Measurements from ENCODE around the gene CNOT3. TPM values are rescaled to one million over a fixed set of nuclear protein-coding genes. Genes with fewer than 3 reads are reported as not detected.
A peak's percentile ranks its signal among the peaks of the same experiment; 100 is the strongest.

CNOT3 gene
- total RNA-seq, 1 donor from 2014 or later, result 95.5 TPM

DNA sequence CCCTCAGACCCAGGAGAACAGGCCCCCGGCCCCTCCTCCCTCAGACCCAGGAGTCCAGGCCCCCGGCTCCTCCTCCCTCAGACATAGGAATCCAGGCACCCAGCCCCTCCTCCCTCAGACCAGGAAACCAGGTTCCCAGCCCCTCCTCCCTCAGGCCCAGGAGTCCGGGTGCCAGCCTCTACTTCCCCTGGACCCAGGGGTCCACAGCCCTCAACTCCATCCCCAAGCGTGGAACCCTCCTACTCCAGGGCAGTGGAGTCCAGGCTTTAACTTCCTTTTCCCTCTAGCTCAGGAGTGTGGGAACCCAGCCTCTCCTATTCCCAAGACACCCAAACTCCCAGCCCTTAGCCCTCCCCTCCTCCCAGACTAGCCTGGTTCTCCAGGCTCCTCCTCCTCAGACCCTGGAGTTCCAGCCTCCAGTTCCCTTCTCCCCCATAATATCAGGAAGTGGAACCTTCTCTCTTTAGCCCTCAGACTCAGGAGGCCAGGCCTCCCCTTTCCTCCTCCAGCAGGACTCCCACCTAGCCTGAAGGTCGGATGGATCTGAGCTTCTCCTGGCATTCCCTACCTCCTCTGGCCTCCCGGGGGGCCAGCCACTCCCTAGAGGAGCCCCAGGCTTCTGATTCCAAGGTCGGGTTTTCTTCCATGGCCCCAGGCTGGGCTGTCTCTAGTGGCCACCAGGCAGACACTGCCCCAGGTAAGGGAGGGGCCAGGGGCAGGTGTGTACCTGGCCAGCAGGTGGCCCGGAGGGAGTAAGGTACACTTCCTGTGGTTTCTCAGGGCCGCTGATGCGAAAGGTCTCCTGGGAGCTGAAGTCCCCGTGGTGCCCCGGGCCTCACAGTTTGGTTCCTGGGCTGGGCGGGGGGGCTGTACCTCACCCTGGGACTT is 35.2 kb downstream of the CNOT3 start, which contains the start of gene TMC4:
Gene TMC4, minus strand, starts transcription at position 690 of the 888 bp plus-strand sequence. Its CDS starts 43 bp downstream, at position 647.
- H3K27me3 Mint-ChIP-seq (ENCODE audit: low read depth), result peaks cover 10% of the 10 kb centered on the region
- H3K9me3 Mint-ChIP-seq, result no peaks in the 10 kb centered on the region
- H3K4me1 Mint-ChIP-seq, result no peaks in the 10 kb centered on the region
- H3K27ac Mint-ChIP-seq (ENCODE audit: unreplicated experiment), result no peak within 1 kb of the TSS
- no peak for TF ChIP-seq CTCF (conservative IDR thresholded peaks at IDR 0.05)
- no peak for DNase-seq (ENCODE audit: low read depth, low spot score)
- H3K4me3 Mint-ChIP-seq, result peak within 1 kb of the TSS; percentile 69
- H3K36me3 Mint-ChIP-seq (ENCODE audit: low read depth), result no peaks in the 10 kb centered on the region

DNA sequence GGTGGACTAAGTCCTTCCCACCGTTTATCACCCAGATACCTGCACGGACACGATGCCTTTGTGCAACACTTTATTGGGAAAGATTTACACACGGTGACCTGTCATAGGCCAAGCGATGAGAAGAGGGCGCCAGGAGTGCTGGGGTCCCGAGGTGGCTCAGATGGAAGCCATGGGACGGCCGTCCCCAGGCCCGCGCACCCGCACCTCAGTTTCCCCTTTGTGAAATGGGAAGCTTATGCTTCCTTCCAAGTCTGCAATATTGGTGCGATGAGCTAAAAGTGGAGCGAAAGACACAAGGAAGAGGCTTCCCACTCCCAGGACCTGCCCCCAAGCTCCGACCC is 35.8 kb downstream of the CNOT3 start:
- no peak overlapping the region for H3K4me3 Mint-ChIP-seq
- DNase-seq (ENCODE audit: low read depth, low spot score), result no peak

GRCh38 chr19:54173951-54174834 is 36.6 kb downstream of the CNOT3 start:
- Mint-ChIP-seq H3K27ac (ENCODE audit: unreplicated experiment) (no peak overlapping the region), H3K9me3 (no peaks in the 10 kb centered on the region), H3K4me1 (peaks cover 10% of the 10 kb centered on the region), H3K36me3 (ENCODE audit: low read depth) (peaks cover 5% of the 10 kb centered on the region), H3K27me3 (ENCODE audit: low read depth) (peaks cover 14% of the 10 kb centered on the region), H3K4me3 (peak overlapping the region; percentile 38)
- no peak for DNase-seq (ENCODE audit: low read depth, low spot score)
- TF ChIP-seq CTCF (conservative IDR thresholded peaks at IDR 0.05), result no peak

More for the DNA sequence above, 35.8 kb downstream of the CNOT3 start:
- TF ChIP-seq CTCF (conservative IDR thresholded peaks at IDR 0.05), result no peak
- peaks cover 4% of the 10 kb centered on the region for H3K36me3 Mint-ChIP-seq (ENCODE audit: low read depth)
- no peaks in the 10 kb centered on the region for H3K9me3 Mint-ChIP-seq
- H3K27ac Mint-ChIP-seq (ENCODE audit: unreplicated experiment), result no peak overlapping the region
- H3K4me1 Mint-ChIP-seq, result peaks cover 4% of the 10 kb centered on the region
- H3K27me3 Mint-ChIP-seq (ENCODE audit: low read depth), result peaks cover 13% of the 10 kb centered on the region

GRCh38 chr19:54178581-54179261 is 41.2 kb downstream of the CNOT3 start:
- H3K36me3 Mint-ChIP-seq (ENCODE audit: low read depth), result peaks cover 5% of the 10 kb centered on the region
- peak overlapping the region; percentile 95 for H3K27ac Mint-ChIP-seq (ENCODE audit: unreplicated experiment)
- peaks cover 9% of the 10 kb centered on the region for H3K27me3 Mint-ChIP-seq (ENCODE audit: low read depth)
- no peak for DNase-seq (ENCODE audit: low read depth, low spot score)
- no peak for TF ChIP-seq CTCF (conservative IDR thresholded peaks at IDR 0.05)
- peaks cover 23% of the 10 kb centered on the region for H3K4me1 Mint-ChIP-seq
- H3K4me3 Mint-ChIP-seq, result peak overlapping the region; percentile 49
- no peaks in the 10 kb centered on the region for H3K9me3 Mint-ChIP-seq

GRCh38 chr19:54179262-54179852 is 41.8 kb downstream of the CNOT3 start:
- Mint-ChIP-seq H3K36me3 (ENCODE audit: low read depth) (peaks cover 5% of the 10 kb centered on the region), H3K27me3 (ENCODE audit: low read depth) (peaks cover 9% of the 10 kb centered on the region), H3K4me3 (peak overlapping the region; percentile 82), H3K27ac (ENCODE audit: unreplicated experiment) (peak overlapping the region; percentile 95), H3K9me3 (no peaks in the 10 kb centered on the region), H3K4me1 (peaks cover 23% of the 10 kb centered on the region)
- DNase-seq (ENCODE audit: low read depth, low spot score), result no peak
- no peak for TF ChIP-seq CTCF (conservative IDR thresholded peaks at IDR 0.05)
